ENCODE data around the gene RETREG3. TPM values are rescaled to one million over a fixed set of nuclear protein-coding genes. Genes with fewer than 3 reads are reported as not detected.

Gene RETREG3
- total RNA-seq, 1 donor from 2014 or later: 38.2 TPM

DNA sequence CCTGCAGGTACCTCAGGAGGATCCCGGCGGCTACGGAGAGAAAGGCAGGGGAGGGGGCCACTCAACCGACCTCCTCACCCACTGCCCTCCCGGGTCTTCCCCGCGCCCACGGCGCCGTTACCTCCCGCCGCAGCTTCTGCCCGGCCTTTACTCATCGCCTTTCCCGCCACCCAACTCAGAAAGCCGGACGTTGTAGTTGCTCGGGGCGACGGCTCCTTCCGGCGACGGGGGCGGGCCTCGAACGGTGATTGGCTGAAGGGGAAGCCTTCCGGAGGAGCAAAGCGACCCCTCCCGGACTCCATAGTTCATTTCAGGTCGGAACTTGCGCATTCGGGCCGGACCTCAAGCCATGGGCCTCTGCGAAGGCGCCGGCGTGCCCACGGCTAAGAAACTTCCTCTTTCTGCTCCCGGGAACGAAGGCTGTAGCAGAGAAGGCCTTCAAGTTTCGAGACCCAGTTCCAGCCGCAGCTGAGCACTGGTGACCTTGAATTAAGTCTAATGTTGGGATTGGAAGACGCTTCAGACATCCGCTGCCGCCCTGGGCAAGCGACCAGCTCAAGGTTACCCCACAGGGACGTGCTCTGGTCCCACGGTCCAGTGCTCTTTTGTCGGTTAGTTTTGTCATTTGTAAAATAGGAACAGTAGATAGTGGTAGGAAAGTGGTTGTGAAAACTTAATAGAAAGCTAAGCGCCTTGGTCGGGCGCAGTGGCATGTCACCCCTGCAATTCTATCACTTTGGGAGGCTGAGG, 31.5 kb downstream of the RETREG3 start, which contains the start of gene PSMC3IP:
PSMC3IP (minus strand) TSS at position 198 of the 750 bp plus-strand sequence; CDS start at position 155, 43 bp downstream.
- TF ChIP-seq, protein P1, sequence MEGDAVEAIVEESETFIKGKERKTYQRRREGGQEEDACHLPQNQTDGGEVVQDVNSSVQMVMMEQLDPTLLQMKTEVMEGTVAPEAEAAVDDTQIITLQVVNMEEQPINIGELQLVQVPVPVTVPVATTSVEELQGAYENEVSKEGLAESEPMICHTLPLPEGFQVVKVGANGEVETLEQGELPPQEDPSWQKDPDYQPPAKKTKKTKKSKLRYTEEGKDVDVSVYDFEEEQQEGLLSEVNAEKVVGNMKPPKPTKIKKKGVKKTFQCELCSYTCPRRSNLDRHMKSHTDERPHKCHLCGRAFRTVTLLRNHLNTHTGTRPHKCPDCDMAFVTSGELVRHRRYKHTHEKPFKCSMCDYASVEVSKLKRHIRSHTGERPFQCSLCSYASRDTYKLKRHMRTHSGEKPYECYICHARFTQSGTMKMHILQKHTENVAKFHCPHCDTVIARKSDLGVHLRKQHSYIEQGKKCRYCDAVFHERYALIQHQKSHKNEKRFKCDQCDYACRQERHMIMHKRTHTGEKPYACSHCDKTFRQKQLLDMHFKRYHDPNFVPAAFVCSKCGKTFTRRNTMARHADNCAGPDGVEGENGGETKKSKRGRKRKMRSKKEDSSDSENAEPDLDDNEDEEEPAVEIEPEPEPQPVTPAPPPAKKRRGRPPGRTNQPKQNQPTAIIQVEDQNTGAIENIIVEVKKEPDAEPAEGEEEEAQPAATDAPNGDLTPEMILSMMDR (conservative IDR thresholded peaks at IDR 0.05; ENCODE audit: low read depth, low read length): peak; percentile 49
- DNase-seq (ENCODE audit: low read depth): peak; percentile 59
- H3K4me3 ChIP-seq (ENCODE audit: low read depth, low read length): peak within 1 kb of the TSS; percentile 98

DNA sequence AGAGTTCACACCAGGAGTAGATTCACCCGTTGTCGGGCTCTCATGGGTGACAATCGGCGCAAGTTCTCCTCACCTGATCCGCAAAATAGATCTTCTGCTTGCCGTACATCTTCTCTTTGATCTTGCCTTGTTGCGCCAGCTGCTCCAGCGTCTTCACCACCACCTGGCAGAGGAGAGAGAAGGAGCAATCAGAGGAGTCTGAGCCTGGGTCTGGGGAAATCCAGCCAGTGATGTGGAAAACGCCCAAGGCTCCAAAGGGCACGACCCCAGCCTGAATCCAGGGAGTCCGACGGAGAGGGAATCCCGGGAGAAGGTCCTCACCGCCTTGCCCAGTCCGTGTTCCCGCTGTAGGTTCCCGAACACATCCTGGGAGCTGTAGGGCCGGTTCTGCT, 32.0 kb downstream of the RETREG3 start:
- no peak for DNase-seq (ENCODE audit: low read depth)
- H3K4me3 ChIP-seq (ENCODE audit: low read depth, low read length): peak overlapping the region; percentile 98
- TF ChIP-seq, protein P1 (conservative IDR thresholded peaks at IDR 0.05; ENCODE audit: low read depth, low read length): no peak

DNA sequence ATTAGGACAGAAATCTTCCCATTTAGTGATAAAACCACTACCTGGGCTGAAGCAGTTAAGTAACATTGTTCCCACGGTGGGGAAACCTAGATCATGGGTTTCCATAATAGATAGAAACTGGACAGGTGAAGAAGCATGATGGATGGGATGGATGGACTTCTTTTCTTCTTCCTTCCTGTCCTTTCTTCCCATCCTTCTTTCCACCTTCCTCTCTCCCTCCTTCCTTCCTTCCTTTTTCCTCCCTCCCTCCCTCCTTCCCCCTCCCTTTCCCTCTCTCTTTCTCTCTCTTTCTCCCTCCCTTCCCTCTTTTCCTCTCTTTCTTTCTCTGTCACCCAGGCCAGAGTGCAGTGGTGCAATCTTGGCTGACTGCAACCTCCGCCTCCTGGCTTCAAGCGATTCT, 34.7 kb downstream of the RETREG3 start:
- TF ChIP-seq, protein P1 (conservative IDR thresholded peaks at IDR 0.05; ENCODE audit: low read depth, low read length): no peak
- no peak for DNase-seq (ENCODE audit: low read depth)

DNA sequence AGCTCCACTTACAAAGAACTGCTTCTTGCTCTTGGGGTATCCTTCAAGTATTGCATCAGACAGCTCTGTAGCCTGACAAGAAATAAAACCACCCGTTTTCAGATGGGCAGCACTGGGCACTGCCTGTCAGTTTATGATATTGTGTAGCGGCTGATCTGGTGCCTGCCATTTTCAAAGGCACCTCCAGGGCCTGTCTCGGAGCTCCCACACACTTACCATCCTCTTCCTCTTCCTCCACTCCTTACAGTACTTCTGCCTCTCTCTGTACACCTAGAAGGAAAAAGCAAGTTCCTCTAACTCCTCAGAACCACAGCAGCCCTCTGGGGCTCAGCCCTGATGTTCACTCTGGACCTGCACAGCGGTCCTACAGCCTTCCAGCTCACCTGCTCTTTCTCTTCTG, 36.1 kb downstream of the RETREG3 start:
- DNase-seq (ENCODE audit: low read depth): no peak
- H3K4me3 ChIP-seq (ENCODE audit: low read depth, low read length): no peak overlapping the region

More for the DNA sequence above, 34.7 kb downstream of the RETREG3 start:
- no peak overlapping the region for H3K4me3 ChIP-seq (ENCODE audit: low read depth, low read length)

DNA sequence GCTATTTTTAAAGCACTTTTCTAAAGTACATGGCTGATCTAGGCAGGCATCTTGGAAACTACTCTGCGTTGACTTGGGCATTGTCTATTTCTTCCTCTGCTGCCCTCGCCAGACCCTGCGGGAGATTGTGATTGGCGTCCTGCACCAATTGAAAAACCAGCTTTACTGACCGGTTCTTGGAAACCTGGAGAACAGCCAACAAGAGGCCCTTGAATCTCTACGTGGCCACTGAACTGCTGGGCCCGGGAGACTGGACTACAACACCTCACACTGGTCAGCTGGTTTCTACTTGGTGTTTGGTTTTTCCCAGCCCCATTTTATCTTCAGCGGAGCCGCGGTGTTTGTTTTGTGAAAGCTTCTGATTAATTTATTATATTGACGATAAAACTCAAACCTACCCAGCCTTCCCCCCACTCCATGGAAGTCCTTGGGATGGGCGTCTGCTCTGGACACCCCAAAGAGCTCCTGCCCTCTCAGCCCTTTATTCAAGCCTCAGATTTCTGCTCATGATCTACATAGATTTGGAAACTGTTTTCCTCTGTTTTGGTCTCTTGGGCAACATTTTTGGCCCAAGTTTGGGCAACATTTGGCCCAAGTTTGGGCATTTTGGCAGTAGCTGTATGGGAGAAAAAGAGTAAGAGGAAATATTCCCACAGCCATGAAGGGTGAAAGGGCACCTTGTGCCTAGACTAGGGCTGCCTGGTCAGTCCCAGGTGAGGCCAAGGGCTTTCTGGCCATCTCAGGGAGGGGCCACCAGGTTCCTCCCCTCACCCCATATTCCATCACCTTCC, 37.5 kb downstream of the RETREG3 start:
- DNase-seq (ENCODE audit: low read depth): no peak
- TF ChIP-seq, protein P1 (conservative IDR thresholded peaks at IDR 0.05; ENCODE audit: low read depth, low read length): no peak
- no peak overlapping the region for H3K4me3 ChIP-seq (ENCODE audit: low read depth, low read length)

More for the DNA sequence above, 36.1 kb downstream of the RETREG3 start:
- TF ChIP-seq, protein P1 (conservative IDR thresholded peaks at IDR 0.05; ENCODE audit: low read depth, low read length): no peak

DNA sequence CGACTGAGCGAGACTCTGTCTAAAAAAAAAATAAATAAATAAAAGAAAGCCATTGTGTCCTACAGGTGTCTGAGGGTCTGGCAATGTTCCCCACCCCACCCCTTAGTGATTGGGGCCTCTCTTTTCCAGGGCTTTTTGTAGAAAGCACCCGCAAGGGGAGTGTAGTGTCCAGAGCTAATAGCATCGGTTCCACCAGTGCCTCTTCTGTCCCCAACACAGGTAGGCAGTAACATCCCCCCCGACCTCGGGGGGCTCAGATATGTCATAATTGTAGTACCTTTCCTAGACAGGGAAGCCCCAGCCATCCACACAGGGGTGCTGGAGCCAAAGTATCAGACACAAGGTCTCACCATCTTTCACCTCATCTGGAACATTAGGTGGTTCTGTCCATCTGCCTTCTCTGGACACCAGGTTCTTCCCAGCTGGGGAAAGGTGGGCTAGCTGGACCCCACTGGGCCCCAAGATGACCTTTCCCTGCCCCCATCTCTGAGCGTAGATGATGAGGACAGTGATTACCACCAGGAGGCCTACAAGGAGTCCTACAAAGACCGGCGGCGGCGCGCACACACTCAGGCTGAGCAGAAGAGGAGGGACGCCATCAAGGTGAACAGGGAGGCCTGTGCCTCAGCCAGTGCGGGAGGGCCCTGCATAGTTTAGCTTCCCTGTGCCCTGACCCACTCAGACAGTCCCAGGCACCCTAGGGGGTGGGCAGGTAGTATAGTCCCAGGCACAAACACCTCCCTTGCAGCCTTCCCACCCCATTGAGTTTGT, 40.6 kb downstream of the RETREG3 start:
- TF ChIP-seq, protein P1 (conservative IDR thresholded peaks at IDR 0.05; ENCODE audit: low read depth, low read length): no peak
- no peak overlapping the region for H3K4me3 ChIP-seq (ENCODE audit: low read depth, low read length)
- DNase-seq (ENCODE audit: low read depth): no peak
